ENCODE results near the gene HOXA2.

- TF ChIP-seq, protein P1, sequence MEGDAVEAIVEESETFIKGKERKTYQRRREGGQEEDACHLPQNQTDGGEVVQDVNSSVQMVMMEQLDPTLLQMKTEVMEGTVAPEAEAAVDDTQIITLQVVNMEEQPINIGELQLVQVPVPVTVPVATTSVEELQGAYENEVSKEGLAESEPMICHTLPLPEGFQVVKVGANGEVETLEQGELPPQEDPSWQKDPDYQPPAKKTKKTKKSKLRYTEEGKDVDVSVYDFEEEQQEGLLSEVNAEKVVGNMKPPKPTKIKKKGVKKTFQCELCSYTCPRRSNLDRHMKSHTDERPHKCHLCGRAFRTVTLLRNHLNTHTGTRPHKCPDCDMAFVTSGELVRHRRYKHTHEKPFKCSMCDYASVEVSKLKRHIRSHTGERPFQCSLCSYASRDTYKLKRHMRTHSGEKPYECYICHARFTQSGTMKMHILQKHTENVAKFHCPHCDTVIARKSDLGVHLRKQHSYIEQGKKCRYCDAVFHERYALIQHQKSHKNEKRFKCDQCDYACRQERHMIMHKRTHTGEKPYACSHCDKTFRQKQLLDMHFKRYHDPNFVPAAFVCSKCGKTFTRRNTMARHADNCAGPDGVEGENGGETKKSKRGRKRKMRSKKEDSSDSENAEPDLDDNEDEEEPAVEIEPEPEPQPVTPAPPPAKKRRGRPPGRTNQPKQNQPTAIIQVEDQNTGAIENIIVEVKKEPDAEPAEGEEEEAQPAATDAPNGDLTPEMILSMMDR (IDR thresholded peaks at IDR 0.05) = no peak
- TF ChIP-seq POLR2A (IDR thresholded peaks at IDR 0.05) = no peak
Observed at GRCh38 chr7:27147199-27148030, 44.9 kb upstream of the HOXA2 start, which contains the start of gene HOXA6.
